Stimulated activated CD8-positive, alpha-beta memory T cell treated with anti-CD3 and anti-CD28 coated beads, Interleukin-2, amount 100 ng/mL, for 1 hour (primary cell): ENCODE results near the gene BABAM2.

ENCODE experiments used
- DNase-seq, 2 donors: peaks; one replicate each; pipeline ENCODE4 v3.0.0-alpha.2; 2020; ENCODE audit warnings: low read depth in 2 of 2

The BABAM2 gene

DNA sequence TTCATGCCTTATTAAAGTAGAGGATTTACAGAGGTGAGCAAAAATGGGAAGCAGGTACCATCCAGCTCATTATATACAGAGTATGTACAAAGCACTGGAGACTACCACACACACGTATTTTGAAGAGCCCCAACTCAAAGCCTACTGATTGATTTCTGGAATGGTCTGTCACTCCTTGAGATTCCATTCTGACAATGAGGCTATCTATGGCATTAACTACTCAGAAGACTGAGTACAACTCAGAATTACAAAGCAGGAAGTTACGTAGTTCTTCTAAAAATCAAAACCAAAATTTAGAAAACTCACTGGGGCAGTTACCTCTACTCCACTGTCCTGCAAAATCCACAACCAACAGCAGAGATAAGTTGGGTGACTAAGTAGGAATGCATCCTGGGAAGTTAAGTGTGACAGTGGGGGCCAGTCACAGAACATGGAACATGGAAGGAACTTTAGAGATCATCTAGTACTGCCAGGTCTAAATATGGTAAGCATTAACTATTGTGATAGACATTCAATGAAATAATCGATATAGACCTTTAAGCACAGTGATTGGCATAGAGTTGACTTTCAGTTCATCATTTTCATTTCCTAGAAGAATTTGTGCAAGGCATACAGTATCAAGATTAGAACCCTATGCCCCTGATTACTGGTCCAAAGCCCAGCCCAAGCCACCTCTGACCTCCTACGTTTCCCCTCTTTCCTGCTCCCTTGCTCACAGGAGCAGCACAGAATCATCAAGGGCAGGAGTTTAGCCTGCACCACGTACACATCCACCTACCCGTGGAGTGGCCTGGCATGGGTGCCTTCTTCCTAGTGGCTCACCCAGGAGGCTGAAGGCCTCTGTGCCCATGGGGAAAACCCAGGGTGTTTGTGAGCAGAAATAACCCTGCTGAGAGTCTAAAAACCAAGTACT is 422.0 kb downstream of the BABAM2 start:
- DNase-seq: no peak

DNA sequence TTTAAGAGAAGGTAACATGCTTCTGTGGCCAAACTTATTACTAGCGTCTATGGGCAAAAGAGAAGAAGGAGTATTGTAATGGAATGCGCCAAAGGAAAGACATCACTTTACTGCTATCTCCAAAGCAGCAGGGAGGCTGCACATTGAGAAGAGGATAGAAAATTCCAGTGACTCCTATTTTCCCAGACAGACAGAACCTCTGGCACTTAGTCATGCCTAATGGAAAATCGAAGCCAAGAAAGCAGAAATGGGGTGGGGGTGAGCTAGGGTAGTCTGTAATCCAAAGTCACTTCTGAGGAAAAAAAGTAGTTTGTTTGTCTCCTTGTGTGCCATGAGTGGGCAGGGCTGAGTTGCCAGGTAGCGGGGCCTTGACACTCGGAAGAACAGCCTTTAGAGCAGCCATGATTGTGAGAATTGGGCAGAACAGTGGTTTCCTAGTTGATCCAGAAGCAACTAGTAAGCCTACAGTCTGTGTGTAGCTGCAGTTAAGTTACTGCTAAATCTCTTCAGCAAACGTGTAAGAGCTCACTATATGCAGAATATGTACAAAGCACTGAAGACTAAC is 422.8 kb downstream of the BABAM2 start:
- no peak for DNase-seq

DNA sequence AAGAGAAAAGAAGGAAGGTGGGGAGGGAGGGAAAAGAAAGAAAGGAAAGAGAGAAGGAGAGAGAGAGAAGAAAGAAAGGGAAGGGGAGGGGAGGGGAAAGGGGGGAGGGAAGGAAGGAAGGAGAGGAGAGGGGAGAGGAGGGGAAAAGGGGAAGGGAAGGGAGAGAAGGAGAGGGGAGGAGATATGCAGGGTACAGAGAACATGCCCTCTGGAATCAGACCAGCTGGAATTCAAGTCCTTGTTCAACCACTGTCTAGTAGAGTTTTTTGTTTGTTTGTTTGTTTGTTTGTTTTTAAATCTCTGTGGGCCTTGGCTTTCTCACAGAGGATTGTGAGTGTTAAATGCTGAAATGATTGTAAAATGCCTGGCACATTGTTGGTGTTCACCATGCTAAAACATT is 424.4 kb downstream of the BABAM2 start:
- no peak for DNase-seq

DNA sequence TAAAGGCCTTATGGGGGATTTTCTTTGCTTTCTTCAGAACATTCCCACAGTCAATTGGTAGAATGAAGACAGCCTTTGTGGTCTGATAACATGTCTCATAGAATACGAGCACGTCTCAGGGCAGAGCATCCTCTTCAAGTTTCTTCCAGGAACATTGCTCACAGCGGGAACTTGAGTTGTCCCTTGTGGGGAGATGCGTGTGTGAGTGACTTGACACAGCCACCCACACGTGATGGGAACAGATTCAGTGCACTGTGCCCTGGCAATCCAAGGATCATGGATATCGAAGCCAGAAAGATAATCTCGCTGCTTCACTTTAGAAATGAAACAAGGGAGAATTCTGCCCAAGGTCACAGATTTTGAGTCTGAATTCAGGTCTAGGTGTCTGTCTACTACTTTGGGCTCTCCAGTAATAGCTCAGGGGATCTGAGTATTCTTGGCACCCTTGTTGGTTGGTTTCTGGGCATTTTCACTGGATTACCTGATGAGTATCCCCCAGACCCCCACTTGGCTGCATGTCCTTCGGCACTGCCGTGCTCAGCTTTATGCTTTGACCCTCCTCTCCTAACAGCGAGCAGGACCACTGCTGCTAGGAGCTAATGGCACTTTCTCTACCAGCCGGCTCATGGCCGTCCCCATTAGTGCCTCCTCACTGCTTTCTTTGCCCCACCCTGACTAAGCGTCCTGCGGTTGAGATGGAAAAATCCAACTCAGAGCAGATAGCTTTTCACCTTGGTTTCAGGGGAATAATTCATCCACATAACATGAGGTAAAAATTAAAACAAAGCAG is 426.2 kb downstream of the BABAM2 start:
- DNase-seq: no peak

DNA sequence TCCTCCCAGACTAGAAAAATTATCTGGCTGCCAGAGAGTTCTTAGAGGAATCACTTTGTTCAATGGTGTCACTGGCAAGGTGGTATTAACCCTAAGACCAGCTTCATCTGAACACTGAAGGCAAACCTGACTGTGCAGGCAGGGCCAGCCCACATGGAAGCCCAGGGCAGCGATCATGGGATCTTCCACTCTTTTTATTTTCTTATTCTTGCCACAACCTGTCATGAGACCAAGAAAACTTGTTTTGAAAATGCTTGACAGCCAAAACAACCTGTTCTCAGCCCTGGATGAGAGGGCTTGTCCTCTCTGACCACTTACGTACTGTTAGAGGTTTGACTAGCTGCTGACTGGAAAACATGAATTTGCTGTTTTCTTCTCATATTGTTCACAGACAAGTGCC is 426.9 kb downstream of the BABAM2 start:
- DNase-seq: no peak

DNA sequence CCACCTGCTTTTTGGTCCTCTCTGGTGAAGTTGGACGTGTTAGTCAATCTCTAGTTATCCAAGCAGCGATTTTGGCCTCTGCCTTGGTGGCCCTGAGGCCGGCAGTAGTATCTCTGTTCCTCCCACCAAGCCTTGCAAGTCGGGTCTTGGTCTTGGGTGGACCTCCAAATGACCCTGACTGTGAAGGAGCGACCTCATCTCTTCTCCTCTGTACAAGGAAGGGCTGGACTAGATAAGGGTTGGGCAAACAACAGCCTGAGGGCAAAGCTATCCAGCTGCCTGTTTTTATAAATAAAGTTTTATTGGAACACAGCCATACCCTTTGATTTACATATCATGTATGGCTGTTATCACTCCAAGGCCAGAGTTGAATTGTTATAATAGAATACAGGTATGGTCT is 427.5 kb downstream of the BABAM2 start:
- no peak for DNase-seq

DNA sequence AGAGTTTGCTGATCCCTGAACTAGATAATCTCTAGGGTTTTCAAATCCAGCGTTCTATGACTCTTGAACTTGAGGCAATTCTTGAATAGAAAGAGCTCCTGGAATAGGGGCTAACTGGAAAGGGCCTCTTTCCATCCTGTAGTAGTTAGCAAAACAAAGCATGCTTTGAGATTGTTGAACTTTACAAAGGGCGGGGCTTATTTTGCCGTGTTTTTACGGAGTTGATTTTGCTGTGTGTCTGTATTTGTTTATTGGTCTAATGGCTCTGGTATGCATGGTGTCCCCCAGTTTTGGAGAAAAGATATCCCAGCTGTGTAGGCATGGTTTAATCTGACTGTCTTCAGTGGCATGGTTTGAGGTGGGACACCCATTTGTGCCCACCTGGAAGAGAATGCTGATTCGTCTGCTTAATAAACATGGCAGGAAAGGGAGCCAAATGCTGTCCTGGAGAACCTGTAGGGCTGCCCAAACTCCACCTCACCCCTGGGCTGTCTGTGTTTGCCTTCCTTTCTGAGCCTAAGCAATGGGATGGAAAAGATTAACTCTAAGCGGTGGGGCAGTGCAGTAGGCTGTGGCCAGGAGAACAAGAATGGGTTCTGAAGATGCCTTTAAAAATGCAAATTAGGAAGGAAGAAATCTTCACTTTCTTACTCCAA is 428.1 kb downstream of the BABAM2 start:
- DNase-seq: no peak

DNA sequence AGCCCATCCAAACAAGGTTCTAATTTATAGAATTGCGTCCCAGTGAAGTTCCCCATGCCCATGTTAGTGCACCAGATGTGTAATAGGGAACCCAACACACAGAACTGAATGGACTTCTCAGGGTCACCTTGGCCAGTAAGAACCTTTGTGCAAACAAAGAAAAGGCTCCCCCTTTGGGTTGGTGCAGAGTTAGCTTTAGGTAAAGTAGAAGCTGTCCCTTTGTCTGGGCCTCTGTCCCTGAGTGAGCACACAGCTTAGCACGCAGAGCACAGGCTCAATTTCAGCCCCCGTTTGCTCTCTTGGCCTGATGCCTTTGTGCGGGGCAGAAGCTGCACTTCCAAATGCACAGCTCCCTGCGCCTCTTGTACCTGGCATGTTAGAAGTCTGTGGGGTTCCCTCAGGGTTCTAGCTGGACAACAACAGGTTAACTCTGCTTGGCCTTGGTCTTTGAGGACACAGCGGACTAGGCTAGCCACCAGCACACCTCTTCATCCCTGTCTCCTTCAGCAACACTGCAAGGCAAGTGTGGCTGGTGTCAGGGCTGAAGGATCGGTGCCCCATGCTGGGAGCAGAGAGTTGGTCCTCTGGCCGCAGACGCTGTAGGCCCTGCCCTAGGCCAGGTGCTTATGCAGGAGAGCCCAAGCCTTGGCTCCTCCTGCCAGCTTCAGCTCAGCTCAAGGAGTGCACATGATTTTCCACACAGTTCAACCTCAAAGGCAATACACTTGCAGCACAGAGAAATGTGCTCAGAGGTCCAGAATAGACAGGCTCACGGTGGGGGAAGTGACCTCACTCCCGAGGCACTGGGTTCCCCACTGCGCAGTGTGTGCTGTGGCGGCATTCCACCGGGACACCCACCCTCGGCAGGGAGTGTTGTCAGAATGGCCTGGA is 428.8 kb downstream of the BABAM2 start:
- DNase-seq: no peak

DNA sequence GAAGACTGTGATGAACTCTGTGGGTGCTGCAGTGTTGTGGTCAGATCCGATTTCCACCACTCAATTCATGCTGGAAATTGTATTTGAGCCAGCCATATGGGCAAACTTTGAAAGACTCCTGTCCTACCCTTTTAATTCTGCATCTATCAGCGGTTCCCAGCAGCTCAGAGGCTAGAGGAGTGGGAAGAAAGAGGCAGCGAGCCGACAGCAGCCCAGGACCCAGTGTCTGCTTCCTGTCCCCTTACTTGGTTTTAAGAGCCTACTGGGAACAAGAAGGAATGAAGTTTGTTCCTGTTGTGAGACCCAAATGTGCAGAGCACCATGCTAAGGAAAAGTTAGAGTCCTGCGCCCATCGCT is 429.5 kb downstream of the BABAM2 start:
- no peak for DNase-seq

DNA sequence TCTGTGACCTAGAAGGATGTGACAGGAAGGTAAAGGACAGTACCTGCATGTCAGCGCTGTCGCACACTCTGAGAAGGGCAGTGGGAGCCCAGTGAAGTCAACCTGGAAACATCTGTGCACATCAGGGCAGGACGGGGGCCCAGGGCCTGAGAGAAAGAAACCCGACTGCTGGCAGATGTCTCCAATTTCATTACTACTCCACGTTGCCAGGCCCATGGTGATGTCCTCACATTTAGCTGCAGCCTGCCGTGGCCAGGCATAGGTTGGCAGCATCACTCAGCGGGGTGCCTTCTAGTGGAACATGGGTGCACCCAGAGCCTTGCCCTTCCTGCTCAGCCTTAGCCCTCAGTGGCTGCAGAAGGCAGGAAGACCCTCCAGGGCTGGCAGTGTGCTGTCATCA is 429.8 kb downstream of the BABAM2 start:
- DNase-seq: no peak

DNA sequence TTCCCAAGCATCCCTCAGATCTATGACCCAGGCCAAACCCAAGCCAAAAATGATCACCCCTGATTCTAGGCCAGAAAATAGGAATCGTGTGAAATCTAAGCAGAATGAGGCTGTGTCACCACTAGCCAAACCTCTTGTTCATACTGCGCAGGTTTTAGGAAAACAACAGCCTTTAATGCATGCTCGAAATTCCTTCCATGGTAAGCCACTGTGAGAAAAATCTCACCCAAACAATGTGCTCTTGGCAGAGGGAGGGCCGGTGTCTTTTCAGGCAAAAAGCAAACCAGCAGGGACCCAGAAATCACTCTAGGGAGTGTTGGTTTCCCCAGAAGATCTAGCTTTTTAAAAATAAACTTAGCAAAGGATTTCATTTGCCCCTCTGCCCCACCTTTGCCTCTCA is 430.9 kb downstream of the BABAM2 start:
- no peak for DNase-seq

DNA sequence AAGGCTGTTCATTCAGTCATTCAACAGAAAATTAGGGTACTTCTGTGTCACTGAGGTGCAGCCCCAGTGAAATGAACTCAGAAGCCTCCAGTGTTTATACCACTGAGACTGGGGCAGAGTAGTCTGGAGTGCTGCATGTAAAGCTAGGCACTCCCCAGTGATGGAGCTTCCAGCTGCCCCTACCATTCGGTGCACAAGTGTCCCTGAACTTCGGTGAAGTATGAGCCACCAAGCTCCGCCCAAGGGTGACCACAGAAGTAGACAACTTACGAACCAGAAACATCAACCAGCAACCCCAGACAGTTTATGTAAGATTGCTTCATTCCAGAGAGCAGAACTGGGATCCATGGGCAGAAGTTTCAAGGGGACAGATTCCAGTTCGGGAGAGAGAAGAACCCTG is 431.5 kb downstream of the BABAM2 start:
- DNase-seq: no peak

DNA sequence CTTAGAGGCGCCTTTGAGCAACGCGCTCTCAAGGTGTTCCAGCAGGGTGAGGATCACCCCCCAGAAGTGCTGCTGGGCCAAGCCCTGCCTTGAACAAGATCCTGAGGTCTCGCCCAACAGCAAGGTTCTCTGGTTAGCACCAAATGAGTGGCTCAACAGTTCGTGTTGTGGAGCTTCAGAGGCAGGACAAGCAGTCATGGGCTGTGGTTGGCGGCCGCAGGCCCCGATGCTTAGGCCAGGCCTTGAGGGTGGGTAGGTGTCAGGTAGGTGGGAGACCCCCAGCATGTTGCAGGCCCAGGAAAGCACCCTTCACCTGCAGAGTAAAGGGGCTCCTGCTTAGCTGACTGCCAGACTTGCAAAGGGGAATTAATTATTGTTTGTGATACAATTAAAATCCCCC is 431.9 kb downstream of the BABAM2 start:
- no peak for DNase-seq

DNA sequence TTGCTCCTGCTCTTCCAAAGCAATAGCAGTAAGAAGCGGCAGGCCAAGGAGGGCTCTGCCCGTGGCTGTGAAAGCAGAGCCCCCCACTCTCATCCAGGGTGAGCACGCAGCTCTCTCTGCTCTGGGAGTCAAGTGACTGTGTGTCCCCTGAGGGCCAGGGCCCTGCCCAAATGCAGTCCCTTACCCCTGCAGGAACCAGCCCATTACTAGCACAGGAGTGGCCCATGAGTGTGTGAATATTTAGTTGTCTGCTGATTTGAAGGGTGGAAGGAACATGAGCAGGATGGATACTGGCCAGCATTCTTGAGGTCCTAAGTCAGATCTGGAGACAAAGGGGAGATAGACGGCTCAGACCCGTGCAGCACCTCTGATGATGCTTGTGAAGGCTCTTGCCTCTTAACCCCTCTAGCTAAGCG is 432.5 kb downstream of the BABAM2 start:
- DNase-seq: no peak

DNA sequence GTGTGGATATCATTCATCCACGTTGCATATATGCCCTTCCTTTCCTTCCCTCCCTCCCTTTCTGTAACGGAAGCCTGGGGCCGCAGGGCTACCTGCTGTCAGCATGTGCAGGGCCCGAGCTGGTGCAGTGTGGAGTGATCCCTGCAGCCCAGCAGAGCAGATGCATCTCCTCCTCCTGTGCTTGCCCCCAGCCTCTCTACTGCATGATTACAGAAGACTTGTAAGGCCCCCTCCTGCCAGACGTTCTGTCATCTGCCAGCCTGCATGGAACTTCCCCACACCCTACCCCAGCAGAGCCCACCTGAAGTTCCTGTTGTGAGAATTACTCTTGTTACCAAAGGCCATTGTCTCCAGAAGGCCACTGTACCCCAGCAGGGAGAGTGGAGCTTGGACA is 434.6 kb downstream of the BABAM2 start:
- no peak for DNase-seq

DNA sequence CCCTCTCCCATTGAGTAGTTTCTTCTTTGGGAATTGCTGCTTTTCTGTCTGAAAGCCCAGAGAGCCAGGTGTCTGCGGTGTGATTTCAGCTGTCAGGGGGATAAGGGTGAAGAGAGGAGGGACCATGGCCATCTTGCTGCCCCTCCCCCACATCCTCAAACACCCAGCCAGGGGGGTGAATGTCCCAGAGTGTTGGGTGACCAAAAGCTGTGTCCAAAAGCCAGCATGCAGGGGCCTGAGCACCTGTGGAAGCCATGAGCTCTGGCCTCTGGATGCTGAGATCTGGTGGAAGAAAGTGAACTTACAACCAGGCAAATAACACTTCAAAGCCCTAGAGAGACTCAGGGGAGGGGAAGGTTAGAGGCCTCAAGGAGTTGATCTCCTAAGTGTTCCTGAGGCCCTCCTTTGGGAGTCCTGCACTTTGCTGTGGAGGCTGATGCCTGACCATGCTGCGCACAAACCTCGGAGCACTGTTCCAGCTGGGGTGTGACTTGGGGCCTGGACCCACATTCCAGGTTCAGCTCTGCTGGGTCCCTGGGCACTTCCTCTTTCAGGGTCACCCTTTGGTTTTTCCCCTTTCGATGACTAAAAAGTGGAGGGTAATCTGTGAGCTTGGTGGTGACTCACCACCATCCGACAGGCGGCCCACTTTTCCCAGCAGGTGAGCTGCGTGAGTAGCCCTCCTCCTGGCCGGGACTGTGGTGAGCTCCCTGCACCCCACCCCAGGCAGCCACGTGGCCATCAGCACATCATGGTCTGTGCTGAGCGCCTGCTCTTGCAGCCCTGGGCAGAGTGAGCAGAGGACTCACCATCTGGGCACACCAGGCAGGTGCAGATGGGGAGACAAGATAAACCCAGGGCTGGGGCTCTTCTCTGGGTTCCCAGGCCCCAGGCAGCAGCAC is 435.3 kb downstream of the BABAM2 start:
- DNase-seq: no peak

DNA sequence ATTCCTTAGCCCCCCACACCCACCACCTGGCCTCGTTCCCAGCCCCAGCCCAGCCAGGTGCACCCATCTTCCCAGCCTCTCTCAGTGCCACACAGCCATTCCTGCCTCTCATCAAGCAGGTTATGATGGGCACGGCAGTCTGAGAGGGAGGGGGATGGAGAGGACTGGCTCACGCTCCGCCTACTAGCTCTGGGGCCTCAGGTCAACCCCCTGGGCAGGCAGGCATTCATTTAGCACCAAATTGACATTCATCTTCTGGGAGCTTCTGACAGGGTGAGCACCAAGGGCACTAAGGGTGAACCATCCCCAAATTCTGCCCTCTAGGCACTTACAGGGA is 435.9 kb downstream of the BABAM2 start:
- DNase-seq: no peak

DNA sequence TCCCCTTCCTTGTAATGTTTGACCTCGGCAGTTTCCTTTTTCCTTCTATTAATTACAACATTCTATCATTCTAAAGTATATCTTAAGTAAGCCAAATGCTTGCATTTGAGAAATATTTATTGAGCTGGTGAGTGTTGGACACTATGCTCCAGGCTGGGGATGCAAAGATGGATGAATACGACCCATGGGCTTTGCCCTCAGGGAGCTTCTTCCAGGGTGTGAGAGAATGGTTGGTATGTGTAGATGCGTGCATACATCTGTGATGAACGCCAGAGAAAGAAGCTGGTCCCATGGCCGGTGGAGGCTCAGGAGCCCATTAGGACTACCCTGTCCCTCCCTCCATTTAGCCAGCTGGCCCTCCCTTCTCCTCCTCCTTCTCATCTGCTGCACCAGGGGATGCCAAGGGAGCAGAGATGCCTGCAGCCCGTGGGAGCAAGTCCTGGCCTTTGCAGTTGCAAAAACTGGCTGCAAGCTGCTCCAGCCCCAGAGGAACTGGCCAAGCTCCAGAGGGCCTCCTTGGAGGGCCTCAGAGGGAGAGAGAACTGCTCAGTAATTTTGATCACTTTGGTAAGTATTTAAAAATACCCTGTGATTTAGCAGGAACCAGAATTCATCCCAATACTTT is 436.5 kb downstream of the BABAM2 start:
- DNase-seq: no peak

DNA sequence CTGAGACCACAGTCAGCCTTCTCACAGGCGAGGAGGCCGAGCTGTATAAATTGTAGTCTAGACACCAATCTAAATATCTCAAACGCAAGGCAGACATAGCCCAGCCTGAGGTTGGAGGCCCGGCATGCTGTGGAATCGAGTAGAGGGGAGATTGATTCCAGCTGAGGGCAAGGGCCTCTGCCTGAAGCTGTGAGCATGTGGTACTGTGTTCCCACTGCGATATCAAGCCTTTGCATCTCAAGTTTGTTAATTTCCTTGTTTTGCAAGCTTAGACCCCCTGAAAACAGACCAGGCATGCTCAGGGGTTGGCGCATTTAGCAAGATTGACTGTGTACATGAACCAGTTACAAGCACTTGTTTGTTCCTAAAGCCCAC is 437.0 kb downstream of the BABAM2 start:
- DNase-seq: no peak
